ENCODE data around the gene ADA.
"Not testable (repeated sequence)": the region's sequence is repeated elsewhere in the genome, so short reads cannot be mapped to it uniquely, and the experiment has no call there.

The ADA gene

DNA sequence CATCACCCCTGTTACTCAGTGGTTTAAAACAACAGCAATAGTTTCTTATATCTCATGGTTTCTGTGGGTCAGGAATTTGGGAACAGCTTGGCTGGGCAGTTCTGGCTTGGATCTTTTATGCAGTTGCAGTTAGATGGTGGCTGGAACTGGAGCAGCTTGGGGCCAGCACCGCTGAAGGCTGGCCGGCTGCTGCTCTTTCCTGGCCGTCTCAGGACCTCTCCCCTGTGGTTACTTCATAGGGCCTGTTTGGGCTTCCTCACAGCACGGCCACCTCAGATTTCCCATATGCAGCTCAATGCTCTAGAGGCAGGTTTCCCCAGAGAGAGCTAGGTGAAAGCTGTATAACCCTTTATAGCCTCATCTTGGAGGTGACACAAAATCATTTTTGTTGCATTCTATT lies 53.6 kb downstream of the ADA start:
- DNase-seq, result no peak

DNA sequence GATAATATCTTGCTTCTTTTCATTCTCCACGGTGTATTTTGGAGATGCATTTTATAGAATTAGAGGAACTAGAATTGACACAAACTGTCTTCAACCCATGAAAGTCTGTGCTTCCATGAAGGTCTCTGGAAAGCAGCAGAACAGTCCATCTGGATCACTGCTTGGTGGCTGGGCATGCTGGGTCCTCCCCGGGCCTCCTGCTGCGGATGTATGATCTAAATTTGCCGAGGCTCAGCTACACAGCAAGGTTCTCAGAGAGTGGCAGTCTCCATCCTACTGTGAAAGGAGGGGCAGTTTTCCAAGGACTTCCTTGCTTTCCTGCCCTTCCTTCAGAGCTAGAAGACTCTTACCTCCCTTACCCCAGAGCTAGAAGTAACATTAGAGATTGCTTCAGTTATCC lies 54.0 kb downstream of the ADA start:
- DNase-seq, result no peak

DNA sequence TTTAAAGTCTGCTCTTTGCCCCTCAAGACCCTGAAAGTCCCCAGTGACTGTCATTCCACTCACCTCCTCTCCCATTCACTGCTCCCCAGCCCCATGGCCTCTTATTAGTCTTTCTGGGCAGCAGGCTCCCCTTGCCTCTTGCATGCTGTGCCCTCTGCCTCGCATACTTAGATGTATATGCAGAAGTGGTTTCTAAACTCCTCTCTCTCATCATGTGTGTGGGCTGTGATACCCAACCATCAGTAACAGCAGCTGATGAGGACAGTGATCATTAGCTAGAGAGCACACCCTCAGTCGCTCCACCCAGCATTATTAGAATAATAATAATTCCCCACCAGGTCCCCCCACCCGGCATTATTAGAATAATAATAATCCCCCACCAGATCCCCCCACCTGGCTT lies 54.6 kb downstream of the ADA start:
- no peak for DNase-seq

DNA sequence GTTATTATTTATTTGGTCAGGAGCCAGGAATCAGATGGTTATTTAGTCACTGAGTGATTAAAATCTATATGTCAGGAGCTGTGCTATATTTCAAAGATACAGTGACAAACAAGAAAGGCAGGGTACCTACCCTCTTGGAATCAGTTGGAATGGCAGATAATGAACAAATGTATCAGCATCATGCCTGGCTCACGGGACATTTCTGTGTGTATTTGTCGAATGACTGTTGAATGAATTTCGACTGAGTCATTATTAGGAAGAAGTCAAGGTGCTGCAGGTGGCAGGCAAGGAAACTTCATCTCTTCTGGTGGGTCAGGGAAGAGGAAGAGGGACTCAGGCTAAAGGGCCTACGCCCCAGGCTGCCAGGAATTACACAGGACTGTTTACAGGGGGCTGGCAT lies 55.5 kb downstream of the ADA start:
- DNase-seq, result no peak

DNA sequence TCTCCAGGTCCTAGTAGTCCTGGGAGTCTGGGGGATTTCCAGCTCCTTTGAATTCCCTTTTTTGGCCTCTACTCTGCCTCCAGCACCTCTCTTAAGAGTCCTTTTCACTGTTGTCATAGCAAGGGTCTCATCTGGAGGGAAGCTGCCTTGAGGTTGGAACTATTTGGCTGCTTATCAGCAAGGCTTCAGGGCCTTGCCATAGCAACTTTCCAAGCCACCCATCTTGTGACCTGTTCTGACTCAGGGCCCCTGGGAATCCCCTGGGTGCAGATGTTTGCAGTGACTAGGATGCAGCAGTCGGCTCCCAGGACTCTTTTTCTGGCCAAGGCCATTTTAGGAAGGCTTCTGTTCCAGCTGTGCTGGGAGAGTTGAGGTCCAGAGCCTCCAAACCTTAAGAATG lies 56.8 kb downstream of the ADA start:
- DNase-seq, result no peak

DNA sequence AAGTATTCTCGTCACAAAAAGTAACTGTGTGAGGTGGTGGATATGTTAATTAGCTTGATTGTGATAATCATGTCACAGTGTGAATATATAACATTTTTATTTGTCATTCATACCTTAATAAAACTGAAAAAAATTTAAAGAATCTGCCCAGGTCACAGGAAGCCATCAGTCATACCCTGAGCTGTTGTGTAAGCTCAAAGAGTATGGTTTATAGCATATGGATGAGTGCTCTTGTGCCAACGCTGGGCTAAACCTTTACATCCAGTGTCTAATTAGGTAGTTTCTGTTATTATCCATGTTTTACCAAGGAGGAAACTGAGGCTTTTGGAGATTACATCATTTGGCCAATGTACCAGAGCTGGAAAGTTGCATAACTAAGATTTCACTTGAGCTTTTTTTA lies 57.7 kb downstream of the ADA start:
- DNase-seq, result no peak

DNA sequence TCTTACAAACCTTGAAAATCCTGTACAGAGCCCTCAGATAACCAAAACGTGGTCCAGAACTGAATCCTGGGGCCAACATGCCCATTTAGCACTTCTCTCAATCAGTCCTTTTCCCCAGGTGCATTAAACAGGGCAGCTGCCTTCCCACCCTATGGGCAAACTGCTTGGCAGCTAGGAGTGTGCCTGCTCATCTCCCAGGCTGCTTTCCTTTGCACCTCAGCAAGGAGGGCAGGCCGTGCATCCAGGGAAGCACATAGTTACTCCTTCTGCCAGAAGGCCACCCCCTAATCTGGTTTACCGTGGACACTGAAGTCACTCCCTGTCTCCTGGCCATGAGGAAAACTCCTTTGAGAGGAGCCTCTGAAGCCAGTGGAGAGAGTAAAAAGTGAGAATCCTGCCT lies 59.1 kb downstream of the ADA start:
- DNase-seq, result no peak

DNA sequence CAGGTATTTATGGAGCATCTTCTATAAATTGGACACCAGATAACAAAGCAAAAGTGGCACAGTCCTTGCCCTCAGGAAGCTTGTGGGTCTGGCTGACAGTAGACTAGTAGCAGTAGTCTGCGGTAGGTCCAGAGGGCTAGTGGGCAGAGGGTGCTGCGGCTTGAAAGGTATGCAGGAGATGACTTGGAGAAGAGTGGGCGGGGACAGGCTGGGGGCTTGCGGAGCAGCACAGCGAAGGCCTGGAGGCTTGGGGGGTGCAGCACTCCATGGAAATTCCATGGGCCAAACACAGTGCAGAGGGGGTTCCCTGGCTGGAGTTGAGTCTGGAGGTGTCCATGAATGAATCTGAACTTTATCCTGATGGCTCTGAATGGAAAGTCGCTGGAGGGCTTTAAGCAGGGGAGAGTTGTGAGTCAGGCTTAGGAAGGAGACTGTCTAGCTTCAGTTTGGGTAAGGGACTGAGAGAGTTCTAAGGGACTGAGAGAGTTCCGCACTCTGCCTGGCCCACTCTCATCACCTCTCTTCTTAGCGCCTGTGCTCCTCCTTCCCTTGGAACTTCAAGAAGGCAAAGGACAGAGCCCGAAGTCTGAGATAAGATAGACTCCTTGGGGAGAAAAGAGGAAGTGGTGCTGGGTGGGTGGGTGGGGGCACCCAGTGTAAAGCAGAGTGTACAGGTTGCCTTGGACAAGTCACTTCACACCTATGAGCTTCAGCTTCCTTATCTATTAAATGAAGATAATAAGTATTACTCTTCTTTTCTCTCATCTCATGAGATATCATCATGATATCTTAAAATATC lies 60.3 kb downstream of the ADA start:
- no peak for DNase-seq

DNA sequence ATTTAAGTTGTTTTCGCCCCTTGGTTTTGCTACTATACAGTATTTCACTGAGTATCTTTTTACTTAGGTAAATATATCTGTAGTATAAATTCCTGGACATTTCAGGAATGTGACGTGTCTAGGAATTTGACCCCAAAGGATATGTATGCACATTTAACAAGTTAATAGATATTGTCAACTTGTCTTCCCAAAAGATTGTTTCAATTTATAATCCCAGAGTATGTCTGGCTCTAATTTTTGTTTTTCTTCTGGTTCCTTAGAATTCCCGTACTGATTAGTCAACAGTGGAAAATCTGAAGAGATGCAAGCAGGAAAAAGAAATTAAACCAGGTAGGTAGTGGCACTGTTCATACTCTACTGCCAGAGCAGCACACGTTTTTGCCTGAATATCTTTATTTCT lies 62.0 kb downstream of the ADA start:
- DNase-seq, result no peak

DNA sequence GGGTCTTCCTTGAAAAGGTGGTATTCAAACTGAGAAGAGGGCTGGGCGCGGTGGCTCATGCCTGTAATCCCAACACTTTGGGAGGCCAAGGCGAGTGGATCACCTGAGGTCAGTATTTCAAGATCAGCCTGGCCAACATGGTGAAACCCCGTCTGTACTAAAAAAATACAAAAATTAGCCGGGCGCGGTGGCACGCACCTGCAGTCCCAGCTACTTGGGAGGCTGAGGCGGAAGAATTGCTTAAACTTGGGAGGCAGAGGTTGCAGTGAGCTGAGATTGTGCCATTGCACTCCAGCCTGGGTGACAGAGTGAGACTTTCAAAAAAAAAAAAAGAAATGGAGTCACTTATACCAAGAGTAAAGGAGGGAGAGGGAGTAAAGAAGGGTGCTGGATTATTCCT lies 63.2 kb downstream of the ADA start:
- DNase-seq, result not testable (repeated sequence)

DNA sequence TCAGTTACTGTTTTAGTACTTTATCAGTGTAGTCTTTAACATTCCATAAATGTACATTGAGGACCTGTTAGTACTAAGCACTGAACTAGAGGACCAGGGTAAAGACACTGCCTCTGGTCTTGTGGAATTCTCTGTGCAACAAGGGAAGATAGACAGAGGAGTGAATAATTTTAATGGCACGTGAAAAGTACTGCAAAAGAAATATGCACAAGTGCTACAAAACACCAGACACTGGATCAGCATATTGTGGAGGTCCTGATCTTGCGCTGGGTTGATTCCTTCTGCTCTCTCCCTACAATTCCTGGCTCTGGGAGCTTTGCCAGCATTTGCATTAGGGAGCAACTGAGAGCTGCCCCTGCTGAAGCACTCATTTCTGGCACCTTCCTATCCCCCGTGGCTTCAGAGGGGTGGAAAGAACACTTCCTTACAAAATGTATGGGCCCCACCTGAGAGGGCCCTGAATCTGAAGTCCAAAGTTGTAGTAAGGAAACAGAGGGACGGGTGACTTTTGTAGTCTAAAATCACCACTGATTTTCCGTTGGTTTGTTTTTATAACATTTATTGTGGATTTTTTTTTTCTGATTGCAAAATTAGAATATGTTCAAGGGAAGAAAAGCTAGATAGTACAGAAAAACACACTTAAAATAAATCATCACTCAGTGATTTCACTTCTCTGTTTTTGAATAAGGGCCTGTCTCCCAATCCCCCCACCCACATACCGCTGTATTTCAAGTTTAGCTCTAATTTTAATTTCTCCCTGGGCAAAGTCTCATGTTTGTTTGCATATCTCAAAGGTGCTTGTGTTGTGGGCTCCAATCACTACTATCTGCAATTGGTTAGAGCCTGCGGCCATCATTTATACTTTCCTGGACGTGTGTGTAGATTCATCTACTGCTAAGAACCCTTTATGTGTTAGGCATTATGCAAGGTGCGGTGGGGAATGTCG lies 64.2 kb downstream of the ADA start:
- DNase-seq, result no peak

DNA sequence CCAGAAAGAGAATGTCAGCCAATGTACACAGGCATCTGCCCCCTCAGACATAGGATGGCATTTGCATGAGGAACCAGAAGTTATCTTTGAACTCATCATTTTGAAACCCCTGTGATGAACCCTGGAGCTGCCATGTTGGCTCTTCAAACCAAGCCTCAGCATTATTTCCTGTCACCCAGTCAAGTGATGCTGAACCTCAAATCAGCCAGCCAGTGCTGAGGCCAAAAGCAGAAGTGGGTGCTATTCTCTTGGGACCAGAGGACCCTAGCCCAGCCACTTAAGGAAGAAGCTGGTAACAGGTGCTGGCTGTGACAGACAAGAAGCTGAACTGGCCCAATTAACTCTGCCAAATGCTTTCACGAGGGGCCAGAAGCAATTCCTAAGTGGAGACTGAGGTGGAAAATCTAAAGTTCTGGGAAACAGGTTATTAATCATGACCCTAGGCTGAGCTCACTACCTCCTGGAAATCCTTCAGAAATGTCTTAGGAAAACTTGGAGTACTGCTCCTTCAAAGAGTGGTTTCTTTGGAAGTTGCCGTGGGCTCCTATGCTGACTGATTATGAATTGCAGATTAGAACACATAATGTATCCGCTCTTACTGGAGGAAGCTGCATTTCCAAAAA lies 65.1 kb downstream of the ADA start:
- no peak for DNase-seq

DNA sequence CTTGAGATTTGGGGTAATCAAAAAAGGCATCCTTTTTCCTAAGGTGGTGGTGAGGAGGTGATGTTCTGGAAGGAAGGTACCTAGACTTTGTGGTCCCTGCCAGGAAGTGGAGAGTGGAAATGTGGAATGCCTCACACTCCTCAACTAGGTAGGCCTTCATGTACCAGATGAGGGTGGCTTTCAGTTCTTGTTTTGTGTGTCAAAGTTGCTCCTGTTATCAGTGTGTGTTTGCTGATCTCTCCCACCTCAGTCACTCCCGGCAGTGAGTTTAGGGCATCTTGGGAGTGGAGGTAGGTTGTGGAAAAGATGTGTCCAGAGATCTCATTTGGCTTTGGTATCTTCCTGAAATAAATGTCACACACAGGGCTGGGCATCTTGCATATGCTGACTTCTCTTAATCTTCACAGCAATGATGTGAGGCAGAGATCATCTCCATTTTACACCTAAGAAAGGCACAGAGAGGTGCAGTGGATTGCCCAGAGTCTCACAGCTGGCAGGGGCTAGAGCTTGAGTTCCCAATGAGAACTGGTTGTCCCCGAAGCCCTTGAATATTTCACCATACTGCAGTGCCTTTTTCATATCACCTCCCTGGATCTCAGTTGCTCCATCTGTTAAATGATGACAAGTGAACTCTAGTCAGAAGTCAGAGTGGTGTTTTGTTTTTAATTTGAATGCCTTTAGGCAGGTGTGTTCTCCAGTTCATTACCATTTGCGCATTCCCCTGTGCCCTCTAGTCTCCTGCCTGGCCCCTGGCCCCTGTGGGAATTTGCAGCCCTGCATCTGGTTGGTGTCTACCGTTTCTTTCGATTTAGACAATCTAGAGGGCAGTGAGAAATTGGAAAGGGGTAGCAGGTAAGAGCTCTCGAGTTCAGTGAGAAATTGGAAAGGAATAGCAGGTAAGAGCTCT lies 66.2 kb downstream of the ADA start:
- no peak for DNase-seq

DNA sequence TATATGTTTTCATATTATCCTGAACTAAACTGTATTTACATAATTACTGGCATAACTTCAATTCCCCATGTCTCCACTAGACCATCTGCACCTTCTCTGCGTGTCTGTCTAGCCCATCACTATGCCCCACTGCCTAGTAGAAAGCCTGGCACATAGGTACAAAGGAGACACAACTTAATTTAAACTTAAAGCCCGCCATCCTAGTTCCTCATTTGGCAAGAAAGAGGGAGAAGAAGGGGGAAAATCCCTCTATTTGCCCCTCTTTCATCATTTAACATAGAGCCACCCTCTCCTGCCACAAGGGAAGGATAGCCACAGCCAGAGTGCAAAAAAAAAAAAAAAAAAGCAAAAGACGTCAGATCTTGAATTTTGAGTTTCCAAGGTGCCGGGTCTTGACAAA lies 67.3 kb downstream of the ADA start:
- DNase-seq, result no peak

DNA sequence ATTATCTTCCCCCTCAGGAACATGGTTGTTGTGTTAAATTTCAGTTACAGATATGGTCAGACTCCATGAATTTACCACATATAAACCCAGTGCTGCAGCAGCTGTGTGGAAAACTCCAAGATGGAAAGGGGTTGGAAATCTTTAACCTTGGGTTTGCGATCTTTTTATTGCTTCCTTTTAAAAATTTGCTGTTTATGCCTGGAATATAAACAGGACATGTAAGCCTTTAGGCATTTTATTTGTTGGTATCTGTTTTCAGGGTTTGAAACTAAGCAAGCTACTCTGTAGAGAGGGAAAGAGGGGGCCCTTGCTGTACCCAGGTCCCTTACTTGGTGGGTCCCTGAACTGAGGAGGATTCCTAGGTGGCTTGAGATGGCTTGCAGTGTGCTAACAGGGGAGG lies 68.3 kb downstream of the ADA start:
- DNase-seq, result no peak

DNA sequence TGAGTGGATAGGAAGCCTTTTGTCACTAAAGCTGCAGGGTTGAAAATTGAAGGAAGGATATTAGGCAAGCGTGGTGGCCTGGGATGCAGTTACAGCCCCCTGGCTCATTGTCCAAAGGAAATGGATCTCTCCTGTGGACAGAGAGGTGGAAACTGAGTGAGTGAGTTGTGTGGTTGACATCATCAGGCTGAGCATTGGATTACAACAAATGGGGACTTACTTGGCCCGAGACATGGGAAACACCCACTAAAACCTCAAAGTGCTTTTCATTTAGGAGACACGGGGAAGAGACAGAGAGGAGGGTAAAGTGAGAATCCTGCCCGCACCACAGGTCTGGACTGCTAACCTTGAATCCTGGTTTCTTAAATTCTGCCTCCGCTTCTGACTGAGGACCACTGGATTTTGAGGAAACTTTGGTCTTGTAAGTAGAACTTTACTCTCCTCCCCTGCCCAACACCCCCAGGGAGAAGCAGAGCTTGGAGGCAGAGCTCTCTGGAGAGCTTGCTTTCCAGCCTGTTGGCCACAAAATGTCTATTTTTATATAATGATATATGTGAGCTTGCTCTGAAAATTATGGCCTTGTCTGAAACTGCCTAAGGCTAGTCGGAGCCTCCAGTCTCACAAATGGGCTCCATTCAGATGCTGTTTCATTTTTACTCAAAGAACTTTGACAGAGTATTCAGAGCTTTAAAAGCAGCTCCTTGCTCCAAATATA lies 69.0 kb downstream of the ADA start, which contains the start of gene PKIG:
Gene PKIG, plus strand, starts transcription at position 269 of the 715 bp plus-strand sequence. CDS start 31,978 bp downstream, outside the sequence.
- no peak for DNase-seq

DNA sequence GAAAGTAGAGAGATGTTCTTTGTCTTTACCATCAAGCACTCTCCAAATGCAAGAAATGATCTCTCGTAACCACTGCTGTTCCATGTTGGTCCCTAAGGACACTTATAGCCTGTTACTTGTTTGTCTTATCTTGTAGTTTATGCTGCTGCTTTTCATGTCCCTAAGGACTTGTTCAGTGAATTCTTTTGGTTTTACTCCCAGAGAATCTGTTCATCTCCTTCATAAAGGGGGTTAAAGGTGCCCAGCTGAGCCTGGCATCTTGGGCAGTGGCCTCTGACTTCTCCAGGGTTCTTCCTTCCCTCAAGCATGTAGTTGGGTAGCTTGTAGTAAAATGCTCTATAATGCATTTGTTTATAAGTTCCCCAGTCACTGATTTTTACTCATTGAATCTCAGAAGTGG lies 70.0 kb downstream of the ADA start:
- no peak for DNase-seq

DNA sequence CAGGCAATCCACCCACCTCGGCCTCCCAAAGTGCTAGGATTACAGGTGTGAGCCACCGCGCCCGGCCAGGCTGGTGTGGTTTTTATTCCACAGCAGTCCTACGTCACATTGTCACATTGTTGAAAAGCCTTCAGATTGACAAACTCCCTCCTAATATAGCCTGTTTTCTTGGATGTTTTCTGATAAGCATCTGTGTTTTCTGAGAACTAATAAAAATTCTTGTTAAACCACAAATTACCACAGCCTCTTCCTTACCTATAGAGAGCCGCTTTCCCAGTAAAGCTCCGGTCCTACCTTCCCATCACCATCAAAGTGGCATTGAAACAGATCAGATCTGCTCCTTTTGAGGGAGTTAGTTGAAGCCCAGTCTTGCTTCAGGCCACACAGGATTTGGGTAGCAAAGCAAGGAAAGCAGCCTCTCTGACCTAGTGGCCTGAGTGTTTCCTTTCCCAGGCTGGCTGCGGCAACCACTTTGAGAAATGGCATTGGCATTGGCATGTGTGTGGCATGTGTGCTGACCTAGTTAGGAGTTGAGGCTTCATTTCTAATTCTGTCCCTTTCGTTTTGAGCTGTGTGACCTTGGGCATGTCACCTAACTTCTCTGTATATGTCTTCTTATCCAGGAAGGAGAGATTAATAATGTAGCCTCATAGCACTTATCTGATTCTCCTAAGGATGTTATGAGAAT lies 70.8 kb downstream of the ADA start:
- DNase-seq, result no peak

DNA sequence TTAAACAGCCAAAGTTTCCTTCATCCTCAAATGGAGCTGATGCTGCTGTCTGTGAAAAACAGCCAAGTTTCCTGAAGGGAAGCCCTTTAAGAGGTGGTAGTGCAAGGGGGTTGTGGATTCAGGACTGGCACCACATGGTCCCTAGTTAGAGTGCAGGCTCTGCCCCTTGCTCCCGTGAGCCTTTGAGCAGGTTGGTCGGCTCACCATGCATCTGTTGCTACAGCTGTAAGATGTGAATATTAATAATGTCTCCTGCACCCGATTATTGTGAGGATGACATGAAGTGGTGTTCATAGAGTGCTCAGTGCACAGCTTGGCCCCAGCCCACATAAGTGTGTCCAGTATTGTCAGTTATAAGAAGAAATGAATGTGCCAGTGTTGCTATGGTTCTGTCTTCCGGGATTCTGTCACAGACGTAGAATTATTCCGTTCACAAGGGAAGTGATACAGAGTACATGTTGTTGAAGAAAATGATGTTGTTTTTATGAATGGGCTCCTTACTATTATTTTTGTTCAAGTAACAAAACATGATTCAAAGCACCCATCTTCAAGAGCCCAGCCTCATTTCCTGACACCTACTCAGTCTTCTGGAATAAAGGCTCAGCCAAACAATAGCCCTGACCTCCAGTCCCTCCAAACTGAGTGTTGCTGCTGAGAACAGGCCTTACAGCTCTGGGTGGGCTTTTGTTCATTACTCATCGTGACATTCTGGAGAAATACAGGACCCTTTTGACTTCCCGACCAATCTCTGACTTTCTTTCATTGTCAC lies 72.0 kb downstream of the ADA start:
- no peak for DNase-seq

DNA sequence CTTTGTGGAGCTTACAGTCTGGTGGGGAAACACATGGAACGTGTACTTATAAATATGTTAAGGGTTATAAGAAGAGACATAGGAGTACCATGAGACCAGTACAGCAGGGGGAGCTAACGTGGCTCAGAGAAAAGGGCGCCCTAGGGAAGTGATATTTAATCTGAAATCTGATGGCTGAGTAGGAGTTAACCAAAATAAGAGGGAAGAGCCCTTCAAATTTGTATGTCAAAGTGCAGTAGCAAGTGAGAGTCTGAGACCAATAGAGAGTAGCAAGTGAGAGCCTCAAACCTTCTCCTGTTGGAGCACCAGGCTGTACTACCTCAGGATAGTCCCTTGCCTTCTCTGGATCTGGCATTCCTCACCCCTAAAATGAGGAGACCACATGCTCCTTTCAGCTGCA lies 75.2 kb downstream of the ADA start:
- DNase-seq, result no peak
